Mucosa of stomach (tissue), 1 donor: ENCODE measurements around the gene RUNX3.

Experiments used
- H3K27me3 ChIP-seq: one replicate; pipeline ENCODE4 v1.7.0; 2013; ENCODE audit warnings: mild to moderate bottlenecking, low read length; ENCODE audit not compliant: control insufficient read depth, insufficient read depth
- H3K36me3 ChIP-seq: one replicate; pipeline ENCODE4 v1.7.0; 2013; ENCODE audit warnings: low read length; ENCODE audit not compliant: control insufficient read depth, insufficient read depth
- H3K4me1 ChIP-seq: one replicate; pipeline ENCODE4 v1.7.0; 2013; ENCODE audit warnings: mild to moderate bottlenecking, low read length; ENCODE audit not compliant: control insufficient read depth, insufficient read depth
- H3K4me3 ChIP-seq: one replicate; pipeline ENCODE4 v1.7.0; 2013; ENCODE audit warnings: low read length
- H3K9ac ChIP-seq: one replicate; pipeline ENCODE4 v1.7.0; 2013; ENCODE audit warnings: mild to moderate bottlenecking, low read length, moderate library complexity
- H3K9me3 ChIP-seq: one replicate; pipeline ENCODE4 v1.7.0; 2013; ENCODE audit warnings: mild to moderate bottlenecking, low read length, moderate library complexity; ENCODE audit not compliant: control insufficient read depth
- donor health status: Pancreatic carcinoma.

RUNX3 gene

DNA sequence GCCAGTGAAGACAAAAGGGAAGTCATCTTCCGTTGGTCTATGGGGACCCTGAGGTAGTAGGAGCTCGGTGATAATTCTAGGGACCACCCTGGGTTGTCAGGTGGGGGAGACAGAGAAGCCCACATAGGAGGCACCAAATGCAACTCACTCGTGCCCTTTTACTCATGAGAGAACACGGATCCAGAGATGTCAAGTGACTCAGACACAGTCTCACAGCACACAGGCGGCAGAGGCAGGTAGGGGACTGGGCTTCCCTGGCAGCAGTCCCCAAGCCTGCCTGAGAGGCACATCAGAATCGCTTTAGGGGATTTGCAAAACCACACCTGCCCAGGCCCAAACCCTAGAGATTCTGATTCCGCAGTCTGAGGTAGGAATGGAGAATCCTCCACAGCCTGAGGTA is 31.3 kb upstream of the RUNX3 start:
- Histone ChIP-seq H3K9ac (no peak overlapping the region), H3K27me3 (peaks cover 7% of the 10 kb centered on the region), H3K9me3 (no peaks in the 10 kb centered on the region), H3K4me1 (no peaks in the 10 kb centered on the region), H3K36me3 (no peaks in the 10 kb centered on the region), H3K4me3 (no peak overlapping the region)

- Histone ChIP-seq H3K36me3 (no peaks in the 10 kb centered on the region), H3K27me3 (peaks cover 7% of the 10 kb centered on the region), H3K4me1 (no peaks in the 10 kb centered on the region), H3K9ac (no peak overlapping the region), H3K4me3 (no peak overlapping the region), H3K9me3 (no peaks in the 10 kb centered on the region)
Measured at GRCh38 chr1:24960071-24960801, 30.2 kb upstream of the RUNX3 start.

DNA sequence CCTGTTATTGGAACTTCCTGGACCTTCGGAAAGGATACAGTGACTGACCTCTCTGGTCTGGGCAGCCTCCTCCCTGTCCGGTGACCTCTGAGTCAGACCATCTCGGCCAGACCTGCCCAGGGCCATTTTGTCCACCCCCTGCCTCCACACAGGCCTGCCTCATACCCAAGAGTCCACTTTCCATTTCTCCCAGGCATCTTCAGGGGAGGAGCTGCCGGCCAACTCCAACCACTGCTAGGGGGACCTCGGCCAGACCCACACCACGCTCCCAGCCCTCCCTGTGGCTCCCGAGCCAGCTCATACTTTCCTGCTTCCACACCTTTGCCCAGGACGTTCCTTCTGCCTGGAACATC is 29.5 kb upstream of the RUNX3 start:
- Histone ChIP-seq H3K9me3 (no peaks in the 10 kb centered on the region), H3K4me1 (no peaks in the 10 kb centered on the region), H3K27me3 (peaks cover 7% of the 10 kb centered on the region), H3K36me3 (no peaks in the 10 kb centered on the region), H3K4me3 (no peak overlapping the region), H3K9ac (no peak overlapping the region)

DNA sequence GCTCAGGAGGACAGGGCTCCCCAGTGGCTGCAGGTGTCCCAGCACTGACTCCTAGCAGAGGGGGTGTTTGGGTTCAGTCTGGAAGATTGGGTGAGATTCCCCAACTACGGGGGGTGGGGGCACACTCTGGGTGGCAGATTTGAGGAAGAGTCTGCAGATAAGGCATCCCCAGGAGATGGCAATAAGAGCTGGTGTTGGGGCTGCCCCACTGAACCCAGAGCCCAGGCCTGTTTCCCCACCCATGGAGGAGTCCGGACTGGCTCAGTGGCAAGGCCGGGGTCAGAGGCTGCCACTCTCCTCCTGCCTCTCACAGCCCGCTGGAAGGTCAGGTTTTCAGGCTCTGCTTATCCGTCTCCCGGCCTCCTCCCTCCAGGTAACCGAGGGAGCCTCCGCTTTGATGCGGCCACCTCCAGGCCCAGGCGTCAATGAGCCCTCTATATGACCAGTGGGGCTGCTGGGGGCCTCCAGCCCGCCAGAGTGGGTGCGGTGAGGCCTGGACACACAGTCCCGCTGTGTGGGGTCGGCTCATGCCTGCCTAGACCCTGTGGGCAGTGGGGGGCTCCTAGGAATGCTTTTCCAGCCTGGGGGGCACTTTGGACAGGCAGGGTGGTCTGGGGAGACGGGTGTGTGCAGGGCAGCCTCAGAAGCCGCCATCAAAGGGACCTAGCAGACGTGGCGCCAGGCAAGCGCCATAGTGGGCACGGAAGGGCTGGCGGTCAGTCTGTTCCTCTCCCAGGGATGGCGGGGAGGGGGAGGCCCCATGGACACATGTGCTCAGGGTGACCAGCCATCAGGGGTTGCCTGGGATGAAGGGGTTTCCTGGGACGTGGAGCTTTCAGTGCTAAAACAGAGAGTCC is 28.9 kb upstream of the RUNX3 start:
- Histone ChIP-seq H3K9ac (no peak overlapping the region), H3K36me3 (no peaks in the 10 kb centered on the region), H3K9me3 (no peaks in the 10 kb centered on the region), H3K27me3 (peaks cover 7% of the 10 kb centered on the region), H3K4me3 (no peak overlapping the region), H3K4me1 (no peaks in the 10 kb centered on the region)

- Histone ChIP-seq H3K9ac (no peak overlapping the region), H3K9me3 (no peaks in the 10 kb centered on the region), H3K27me3 (peaks cover 7% of the 10 kb centered on the region), H3K36me3 (no peaks in the 10 kb centered on the region), H3K4me1 (no peaks in the 10 kb centered on the region), H3K4me3 (no peak overlapping the region)
Measured at GRCh38 chr1:24957808-24958752, 28.0 kb upstream of the RUNX3 start.

- no peaks in the 10 kb centered on the region for H3K36me3 ChIP-seq
- H3K27me3 ChIP-seq = peaks cover 7% of the 10 kb centered on the region
- H3K9me3 ChIP-seq = no peaks in the 10 kb centered on the region
- no peaks in the 10 kb centered on the region for H3K4me1 ChIP-seq
- no peak overlapping the region for H3K9ac ChIP-seq
- H3K4me3 ChIP-seq = no peak overlapping the region
Measured at GRCh38 chr1:24957016-24957807, 27.1 kb upstream of the RUNX3 start.

DNA sequence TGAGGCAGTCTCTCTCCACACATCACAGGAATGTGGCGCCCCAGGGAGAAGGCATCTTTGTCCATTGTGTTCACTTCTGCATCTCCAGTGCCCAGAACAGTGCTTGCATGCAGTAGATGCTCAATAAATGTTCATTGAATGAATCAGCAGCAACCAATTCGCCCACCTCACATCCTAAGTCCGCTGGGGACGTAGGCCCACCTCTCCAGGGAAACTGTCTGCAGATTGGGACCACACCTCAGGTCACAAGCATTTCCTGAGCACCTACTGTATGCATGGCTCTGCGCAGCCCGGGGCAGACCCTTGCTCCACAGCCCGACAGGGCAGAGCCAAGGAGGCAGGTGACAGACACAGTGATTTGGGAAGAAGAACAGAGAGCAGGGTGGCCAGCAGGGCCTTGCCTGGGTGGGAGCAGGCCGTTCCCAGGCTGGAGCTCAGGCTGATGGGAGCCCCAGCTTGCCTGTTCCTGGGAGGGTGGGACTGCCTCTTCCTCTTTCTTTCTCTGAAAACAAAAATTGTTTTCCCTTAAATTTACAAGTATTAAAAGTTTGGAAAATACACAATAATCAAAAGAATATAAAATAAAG is 25.8 kb upstream of the RUNX3 start:
- H3K4me1 ChIP-seq = no peaks in the 10 kb centered on the region
- H3K27me3 ChIP-seq = peaks cover 7% of the 10 kb centered on the region
- H3K36me3 ChIP-seq = no peaks in the 10 kb centered on the region
- no peak overlapping the region for H3K9ac ChIP-seq
- no peak overlapping the region for H3K4me3 ChIP-seq
- H3K9me3 ChIP-seq = no peaks in the 10 kb centered on the region

- H3K4me1 ChIP-seq = no peaks in the 10 kb centered on the region
Measured at GRCh38 chr1:24955161-24955560, 25.1 kb upstream of the RUNX3 start.

DNA sequence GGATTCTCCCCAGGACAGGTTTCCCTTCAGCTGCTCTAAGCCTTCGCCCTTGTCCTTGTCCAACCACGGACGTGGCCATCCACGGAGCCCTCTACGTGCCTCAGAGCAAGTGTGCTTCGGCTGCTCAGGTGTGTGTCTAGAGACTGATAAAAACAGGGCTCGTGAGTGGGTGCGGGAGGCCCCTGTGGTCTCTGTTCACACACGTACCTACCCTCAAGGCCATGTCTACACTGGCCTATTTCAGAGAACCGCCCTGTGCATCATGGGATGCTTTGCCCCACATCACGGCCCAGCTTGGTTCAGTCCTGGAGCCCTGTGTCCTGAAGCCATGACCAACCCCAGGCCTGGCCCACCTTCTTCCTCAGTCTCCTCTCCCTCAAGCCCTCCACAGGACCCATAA is 24.6 kb upstream of the RUNX3 start:
- no peaks in the 10 kb centered on the region for H3K36me3 ChIP-seq
- H3K4me3 ChIP-seq = no peak overlapping the region
- no peaks in the 10 kb centered on the region for H3K4me1 ChIP-seq
- no peak overlapping the region for H3K9ac ChIP-seq
- no peaks in the 10 kb centered on the region for H3K27me3 ChIP-seq
- H3K9me3 ChIP-seq = no peaks in the 10 kb centered on the region

More at GRCh38 chr1:24955161-24955560, 25.1 kb upstream of the RUNX3 start:
- H3K4me3 ChIP-seq = no peak overlapping the region
- peaks cover under 1% of the 10 kb centered on the region for H3K27me3 ChIP-seq
- H3K9ac ChIP-seq = no peak overlapping the region
- no peaks in the 10 kb centered on the region for H3K9me3 ChIP-seq
- no peaks in the 10 kb centered on the region for H3K36me3 ChIP-seq

GRCh38 chr1:24954022-24954421 is 23.9 kb upstream of the RUNX3 start:
- H3K4me1 ChIP-seq = no peaks in the 10 kb centered on the region
- no peaks in the 10 kb centered on the region for H3K9me3 ChIP-seq
- no peaks in the 10 kb centered on the region for H3K27me3 ChIP-seq
- no peak overlapping the region for H3K4me3 ChIP-seq
- H3K36me3 ChIP-seq = no peaks in the 10 kb centered on the region
- no peak overlapping the region for H3K9ac ChIP-seq

DNA sequence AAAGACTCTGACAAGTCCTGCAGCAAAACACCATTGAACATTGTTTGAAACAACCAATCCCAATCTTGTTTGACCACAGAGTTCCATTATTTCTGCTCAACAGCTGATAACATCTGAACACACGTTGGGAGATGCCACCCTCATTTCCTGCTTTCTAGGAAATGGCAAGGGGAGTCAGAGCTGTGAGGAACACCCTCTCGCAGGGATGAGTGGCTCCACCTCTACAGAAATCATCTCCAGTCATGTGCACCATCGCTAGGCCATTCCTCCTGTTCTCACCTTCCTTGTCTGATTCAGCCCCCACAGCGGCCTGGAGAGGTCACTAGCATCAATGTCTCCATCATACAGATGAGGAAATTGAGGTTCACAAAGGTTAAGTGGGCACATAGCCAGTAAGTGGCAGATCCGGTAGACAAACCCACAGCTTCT is 22.4 kb upstream of the RUNX3 start:
- Histone ChIP-seq H3K9ac (no peak overlapping the region), H3K4me1 (no peaks in the 10 kb centered on the region), H3K27me3 (no peaks in the 10 kb centered on the region), H3K4me3 (no peak overlapping the region), H3K9me3 (no peaks in the 10 kb centered on the region), H3K36me3 (no peaks in the 10 kb centered on the region)
